Measurements from ENCODE around the gene PLCB4.

The PLCB4 gene

DNA sequence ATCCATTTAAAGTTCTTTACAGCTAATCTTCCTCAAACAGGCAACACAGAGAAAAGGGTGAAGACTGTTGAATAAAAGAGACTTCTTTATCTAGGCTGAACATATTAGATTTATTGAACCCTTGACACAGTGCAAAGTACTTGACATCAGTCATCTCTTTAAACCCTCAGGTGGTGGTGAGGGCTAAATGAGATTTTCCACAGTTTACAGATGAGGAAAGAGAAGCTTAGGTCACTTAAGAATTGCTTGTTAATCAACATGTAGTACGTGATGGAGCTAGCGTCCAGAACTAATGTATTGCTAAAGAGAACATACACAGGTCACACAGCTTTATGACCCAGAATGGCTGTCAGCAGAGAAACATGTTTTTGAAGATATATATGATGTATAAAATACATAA is 252.1 kb downstream of the PLCB4 start:
- no peak for DNase-seq (ENCODE audit: low read depth in 2 of 2)

DNA sequence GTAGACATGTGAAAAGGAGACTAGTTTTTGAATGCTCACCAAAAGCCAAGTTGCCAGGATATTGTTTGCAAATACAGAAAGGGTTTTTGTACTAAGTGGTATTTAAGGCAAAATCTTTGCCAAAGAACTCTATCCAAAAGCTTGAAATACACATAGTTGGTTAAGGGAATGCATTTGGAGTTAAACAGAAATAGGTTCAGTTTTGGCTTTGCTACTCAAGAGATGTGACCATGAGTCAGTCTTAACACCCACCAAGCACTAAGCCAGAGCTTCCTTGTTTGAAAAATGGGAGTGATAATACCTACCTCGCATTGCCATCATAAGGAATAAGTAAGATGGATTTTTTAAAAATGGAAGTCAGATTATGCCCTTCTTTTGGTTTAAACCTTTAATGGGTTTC is 253.8 kb downstream of the PLCB4 start:
- no peak for DNase-seq (ENCODE audit: low read depth in 2 of 2)

DNA sequence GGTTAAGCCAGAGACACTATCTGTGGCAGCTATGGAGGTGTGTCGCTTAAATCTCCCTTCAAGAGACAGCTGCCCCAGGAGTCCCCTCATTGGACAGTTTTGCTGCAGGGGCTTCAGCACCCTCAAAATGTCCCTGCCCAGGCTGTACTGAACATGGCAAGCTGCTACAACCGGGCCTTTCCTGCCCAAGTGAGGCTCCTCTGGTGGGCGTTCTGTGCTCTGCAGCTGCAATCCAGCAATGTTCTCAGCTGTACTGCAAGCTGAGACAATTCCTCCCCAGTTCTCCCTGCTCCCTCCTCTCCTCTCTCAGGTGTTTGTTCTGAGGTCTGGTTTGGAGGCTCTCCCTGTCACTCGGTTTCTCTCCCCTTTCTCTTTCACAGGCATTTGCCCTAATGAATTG is 254.7 kb downstream of the PLCB4 start:
- DNase-seq (ENCODE audit: low read depth in 2 of 2), result no peak

DNA sequence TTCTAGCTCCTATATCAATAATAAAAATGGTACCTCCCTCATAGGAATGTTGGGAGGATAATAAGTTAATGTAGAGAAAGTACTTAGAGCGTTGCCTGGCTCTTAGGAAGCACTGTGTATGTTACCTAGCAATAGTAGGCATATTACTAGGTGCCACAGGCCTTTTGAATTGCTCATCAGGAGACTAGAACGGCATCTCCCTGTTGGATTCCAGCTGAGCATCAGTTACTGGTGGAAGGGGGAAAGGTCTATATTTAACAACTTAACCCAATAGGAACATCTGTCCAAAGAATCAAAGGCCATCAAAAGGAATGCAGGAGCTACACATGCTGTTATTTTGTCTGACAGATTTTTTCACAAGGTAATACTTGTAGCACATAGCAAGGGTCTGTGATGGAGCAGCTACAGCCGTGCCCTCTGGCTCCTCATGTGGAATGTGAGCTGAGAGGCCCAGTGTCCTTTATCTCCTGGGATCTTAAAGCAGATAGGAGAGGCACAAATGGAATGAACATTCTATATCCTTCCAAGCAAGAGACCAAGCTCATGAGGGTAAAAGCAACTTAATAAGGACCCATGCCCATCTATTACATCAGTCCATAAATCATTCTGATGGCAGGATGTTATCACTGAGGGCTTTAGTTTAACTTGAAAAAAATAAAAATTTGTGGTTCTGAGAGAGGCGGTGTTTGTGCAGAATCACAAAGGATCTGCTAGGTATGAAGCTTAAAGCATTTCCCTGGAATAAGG is 260.6 kb downstream of the PLCB4 start:
- no peak for DNase-seq (ENCODE audit: low read depth in 2 of 2)

DNA sequence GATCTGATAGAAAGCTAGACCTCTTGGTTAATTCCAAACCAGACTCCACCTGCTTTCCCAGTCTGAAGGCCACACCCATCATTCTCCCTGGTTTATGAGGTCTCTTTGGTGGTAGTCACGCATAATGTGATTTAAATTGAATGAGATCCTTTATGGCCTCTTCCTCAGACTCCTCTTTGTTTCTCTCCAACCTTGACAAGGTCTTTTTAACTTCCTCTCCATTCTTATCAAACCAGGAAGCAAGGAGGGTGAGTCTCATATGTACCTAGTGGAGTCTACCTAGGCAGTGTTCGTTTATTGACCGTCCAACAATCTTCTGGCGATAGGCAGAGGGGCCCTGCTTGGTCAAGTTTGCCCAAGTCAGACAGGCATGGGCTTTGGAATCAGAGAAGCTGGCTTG is 261.3 kb downstream of the PLCB4 start:
- no peak for DNase-seq (ENCODE audit: low read depth in 2 of 2)

DNA sequence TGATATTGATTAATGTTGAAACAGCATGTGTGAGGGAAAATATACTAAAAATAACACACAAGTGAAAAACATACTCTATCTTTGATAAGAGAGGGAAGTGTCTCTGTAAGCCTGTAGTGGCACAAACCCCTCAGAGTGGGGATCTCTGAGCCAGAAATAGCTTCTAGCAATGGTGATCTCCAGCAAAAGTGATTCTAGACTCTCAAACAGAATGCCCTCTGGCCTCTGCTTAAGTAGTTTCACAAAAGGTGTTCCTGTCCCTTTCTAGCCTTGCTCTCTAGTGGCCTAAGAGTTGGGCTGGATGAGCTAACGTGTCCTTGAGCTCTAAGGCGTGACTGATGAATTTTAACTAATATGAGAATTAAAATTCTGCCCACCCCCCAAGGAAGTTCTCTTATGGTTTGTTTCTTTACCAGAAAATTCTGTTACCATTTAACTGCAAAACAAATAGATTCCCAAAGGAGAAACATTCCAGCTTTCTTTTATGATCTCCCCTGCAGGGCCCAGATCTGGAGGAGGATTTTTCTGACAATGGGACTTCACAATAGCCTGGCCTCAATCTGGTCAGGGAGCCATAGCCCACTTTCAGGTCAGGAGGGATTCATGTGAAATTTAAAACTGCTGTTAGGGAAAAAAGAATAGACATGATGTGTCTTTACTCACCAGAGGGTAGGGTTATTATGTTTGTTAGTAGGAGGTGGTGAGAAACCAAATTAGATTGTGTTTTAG is 263.0 kb downstream of the PLCB4 start:
- DNase-seq (ENCODE audit: low read depth in 2 of 2), result no peak

DNA sequence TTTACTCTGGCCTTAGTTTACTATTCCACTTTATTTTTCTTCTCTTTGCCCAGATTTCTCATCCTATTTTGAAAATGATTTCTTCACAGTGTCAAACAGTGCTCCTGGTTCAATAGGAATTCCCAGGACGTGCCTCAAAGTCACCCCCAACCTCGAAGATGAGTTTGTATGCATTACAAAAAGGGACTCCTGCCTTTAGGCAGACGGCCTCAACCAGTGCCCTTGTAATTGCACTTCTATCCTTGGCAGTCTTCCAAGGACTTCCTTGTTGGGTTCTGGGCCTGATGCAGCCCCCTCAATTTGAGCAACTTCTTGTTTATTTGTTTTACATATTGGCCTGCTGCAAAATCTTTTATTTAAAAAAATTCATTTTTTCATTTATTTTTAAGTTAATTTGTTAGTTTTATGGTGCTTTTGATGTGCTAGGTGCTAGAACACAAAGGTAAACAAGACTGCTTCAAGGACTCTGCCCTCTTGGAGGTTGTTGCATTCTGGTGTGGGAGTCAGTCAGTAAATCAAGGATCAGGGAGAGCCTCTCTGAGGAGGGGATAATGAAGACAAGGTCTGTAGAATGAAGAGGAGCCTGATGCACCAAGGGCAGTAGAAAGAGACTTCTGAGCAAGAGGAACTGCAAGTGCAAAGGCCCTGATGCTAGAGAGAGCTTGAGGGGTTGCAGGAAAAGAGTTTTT is 264.0 kb downstream of the PLCB4 start:
- no peak for DNase-seq (ENCODE audit: low read depth in 2 of 2)

DNA sequence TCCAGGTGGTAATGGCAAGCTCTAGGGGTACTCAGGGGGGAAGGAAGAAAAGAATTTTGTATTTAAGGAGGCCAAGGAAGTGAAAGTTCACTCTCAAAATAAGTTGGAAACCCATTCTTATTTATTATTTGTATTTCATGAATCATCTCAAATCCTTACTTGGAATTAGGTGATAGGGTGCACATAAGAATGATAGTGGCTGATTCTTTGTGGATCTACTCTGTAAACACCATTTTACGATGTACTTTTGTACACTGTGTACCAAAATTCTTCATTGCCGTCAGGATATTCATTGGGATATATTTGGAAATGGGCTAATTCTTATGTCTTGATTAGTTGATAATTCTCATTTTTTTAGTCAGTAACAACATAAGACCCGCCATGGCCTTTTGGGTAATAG is 266.0 kb downstream of the PLCB4 start:
- no peak for DNase-seq (ENCODE audit: low read depth in 2 of 2)

DNA sequence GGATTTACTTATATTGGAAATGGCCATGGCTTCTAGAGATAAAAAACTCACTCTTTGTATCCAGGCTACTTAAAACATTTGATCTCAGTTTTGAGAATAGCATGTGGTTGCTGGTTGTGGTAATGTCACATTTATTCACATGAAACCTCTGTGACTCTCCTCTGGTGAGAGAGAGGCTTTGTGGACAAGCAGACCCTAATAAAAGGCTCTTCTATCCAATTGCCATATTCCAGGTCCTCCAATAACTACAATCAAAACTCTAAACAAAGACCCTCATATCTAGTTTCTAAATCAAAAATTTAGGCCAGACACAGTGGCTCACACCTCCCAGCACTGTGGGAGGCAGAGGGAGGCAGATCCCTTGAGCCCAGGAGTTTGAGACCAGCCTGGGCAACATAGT is 269.2 kb downstream of the PLCB4 start:
- no peak for DNase-seq (ENCODE audit: low read depth in 2 of 2)

DNA sequence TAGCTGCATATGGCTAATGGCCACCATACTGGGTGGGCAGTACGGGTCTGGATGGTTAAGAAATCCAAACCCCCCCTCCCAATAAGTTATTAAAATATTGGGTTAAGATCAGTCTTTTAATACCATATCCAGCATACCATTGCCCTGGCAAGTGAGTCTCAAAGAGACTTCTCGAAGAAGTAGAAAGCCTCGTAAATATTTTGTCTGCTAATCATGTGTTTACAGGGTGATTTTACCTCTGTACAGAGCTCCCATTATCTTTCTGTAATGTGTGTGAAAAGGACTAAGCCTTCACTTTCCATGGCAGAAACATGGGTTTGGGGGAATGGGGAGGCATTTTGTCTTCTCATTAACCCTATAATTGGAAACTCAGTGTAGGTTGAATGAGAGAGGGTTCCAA is 270.8 kb downstream of the PLCB4 start:
- DNase-seq (ENCODE audit: low read depth in 2 of 2), result no peak

DNA sequence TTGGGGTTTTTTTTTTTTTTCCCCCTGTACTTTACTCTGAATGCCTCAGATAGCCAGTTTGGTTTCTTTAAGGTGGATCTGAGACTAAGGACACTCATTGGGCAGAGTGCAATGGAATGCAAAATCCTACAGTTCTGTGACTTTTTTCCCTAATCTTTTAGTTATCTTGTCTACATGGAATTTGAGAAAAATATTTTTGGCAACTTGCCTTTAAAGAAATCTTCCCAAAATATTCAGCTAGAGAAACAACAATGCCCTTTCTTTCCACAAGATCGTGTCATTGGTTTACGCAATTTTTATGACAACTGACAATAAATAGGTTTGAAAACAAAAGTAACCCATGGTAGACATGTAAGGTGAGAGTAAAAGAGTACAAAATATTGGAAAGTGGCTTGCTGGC is 273.8 kb downstream of the PLCB4 start:
- no peak for DNase-seq (ENCODE audit: low read depth in 2 of 2)

DNA sequence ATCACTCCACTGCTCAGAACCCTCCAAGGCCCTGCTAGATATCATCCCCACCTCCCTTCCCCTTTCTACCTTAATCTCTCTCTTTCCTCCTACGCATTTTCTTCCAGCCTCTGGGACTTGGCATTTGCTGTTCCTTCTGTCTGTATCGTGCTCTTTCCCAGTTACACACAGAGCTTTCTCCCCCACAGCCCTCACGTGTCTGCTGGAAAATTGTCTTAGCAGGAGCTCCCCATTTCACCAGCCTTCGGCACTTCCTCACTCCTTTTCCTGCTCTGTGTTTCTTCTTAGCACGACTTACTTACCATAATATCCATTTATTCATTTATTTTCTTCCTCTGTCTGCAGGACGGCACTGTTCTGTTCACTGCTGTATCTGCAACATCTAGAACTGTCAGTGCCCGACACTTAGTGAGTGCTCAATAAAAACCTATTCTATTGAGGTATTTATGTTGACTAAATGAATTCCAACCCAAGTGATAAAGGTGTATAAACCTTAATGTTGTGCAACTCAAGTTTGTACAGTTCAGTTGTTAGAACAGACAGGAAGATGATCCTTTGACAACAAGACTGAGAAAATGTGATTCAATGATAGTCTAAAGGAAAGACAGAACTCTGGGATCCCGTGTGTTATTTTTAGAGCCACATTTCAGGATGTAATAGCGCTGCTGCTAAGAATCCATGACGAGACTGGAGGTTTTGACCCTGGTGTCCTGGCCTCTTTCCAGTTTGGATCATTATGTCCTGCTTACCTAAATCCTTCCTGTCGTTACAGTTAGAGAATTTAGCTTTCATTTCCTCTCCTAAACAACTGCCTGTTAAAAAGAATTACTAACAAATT is 275.4 kb downstream of the PLCB4 start:
- no peak for DNase-seq (ENCODE audit: low read depth in 2 of 2)

DNA sequence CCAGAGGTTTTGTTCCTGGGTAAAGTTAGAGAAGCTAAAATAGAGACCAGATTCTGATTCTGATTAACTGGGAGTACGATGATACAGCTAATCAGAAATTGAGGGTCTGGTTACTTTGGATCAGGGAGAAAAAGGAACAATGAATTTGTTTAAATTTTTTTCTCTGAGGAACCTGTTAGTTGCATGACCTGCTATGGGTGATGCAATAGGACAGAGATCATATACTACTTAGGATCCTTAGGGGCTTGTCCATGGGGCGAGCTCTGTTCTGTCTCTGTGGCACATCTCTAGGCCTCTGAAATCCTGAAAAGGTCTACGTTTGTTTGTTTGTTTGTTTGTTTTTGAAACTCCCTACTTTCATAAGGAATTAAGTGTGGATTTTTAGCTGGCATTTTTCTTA is 279.4 kb downstream of the PLCB4 start:
- DNase-seq (ENCODE audit: low read depth in 2 of 2), result no peak

DNA sequence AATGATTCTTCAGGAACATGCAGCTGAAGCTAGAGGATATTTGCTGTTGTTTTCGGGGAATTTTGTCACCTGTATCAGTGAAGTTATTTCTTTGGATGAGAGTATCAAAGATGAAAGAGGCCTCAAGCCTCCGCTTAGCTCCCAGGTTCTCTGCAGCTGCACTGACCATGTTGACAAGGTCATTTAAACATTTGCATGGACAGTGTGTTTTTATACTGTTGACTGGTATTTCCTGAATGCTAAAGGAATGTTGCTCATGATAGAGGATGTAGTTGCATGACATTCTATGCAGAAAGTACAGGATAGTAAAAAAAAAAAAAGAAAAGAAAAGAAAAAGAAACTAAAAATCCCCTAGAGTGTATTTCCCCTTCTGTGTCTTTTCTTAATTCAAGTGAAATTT is 279.9 kb downstream of the PLCB4 start:
- no peak for DNase-seq (ENCODE audit: low read depth in 2 of 2)

DNA sequence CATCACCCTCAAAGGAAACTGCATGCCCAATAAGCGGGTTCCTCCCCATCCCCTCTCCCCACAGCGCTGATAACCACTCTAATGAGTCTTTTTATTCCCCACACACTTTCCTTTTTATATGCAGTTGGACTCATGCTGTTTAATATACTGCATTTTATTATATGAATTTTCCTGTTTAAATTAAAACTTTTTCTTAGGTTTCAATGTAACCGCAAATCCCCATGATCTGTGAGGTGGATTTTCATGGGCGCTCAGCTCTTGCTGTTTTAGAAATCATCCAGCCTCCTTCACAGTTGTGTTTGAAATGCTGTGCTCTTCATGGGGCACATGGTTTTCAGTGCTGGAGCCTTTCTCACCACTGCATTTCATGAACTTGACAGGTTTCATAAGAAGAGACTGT is 280.4 kb downstream of the PLCB4 start:
- no peak for DNase-seq (ENCODE audit: low read depth in 2 of 2)

DNA sequence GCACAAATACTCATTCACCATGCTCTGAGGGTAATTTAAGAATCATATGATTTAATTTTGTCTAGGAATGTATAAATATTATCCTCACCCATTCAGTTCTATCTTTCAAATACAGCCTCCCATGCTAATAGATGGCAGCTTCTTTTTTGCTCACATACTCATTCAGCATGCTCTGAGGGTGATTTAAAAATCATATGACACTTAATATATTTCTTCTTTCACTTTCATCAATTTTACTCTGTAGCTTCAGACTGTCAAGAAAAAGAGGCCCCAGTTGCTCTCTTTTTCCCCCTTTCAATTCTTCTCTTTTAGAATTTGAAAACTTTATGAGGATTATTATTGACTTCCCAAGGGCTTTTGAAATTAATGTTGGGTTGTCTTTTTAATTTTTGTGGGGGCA is 283.9 kb downstream of the PLCB4 start:
- DNase-seq (ENCODE audit: low read depth in 2 of 2), result no peak

DNA sequence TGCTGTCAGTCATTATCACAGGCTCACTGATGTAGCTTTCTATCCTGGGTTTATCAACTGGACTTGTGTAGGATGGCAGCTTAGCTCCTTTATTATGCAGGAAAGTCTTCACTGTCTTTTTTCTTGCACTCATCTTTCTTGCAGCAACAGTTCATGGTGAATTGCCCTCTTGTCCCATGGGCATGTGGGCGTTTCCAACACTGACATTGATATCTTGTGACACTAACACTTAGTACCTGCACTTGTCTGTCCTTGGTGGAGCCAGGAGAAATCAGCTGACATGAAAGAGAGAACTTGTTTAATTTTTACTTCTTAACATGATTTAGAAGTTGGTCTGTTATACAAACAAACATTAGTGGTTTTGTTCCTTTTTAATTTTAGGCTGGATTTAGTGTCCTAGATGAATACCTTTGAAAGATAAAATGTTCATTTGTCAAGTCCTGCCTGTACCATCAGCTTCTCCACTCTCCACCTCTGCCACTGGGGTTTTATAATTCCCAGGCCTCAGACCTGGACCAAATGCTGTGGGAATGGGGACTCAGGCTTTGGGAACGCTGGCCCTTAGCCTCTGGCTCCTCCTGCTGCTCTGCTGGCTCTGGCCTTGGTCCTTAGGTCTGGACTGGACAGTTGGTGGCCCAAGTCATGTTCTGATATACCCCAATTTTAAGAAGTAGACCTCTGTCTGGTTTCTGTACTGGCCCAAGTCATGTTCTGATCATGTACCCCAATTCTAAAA is 284.5 kb downstream of the PLCB4 start:
- no peak for DNase-seq (ENCODE audit: low read depth in 2 of 2)

DNA sequence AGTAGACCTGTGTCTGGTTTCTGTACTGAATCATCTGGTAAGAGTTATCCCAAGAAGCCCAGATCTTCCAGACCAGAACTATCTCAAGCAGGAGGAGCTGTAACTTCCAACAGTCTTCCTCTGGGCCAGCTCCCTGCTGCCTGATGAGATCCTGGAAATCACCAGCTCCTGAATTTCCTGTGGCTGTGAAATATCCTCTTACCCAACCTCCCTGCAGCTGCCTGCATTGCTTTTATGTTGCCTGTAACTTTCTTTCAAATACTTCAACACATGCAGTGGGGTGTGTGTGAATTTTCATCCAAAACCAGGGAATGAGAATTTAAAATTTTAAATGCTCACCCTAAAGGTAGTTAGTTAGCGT is 285.0 kb downstream of the PLCB4 start:
- DNase-seq (ENCODE audit: low read depth in 2 of 2), result no peak

DNA sequence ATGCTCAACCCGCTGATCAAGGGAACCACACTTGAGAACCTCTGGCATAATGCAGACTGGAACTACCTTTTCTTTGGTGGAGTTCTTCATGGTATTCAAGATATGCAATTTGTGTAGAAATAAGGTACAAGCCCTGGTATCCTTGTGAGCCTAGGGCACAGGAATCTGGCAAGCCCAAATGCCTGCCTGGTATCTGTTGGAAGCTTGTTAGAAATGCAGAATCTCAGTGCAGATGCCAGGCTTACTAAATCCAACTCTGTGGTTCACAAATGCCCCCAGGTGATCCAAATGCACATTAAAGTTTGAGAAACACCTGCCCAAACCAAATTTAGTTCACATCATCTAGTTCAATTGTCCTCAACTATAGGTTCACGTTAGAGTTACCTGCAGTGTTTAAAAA is 285.7 kb downstream of the PLCB4 start:
- no peak for DNase-seq (ENCODE audit: low read depth in 2 of 2)

DNA sequence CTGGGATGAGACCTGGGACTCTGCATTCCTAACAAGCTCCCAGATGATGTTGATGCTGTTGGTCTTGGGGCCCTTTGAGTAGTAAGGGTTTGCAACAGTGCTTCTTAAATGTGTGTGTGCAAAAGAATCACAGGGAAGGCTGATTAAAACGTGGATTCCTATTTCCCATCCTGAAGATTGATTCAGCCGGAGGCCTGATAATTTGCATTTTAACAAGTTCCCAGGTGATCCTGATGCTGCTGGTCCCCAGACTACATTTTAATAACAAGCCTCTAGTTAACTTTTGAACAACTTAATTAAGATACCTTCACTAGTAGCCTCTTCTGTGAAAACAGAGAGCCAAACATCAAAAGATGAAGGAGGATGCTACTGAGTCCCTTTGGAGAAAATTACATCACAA is 289.1 kb downstream of the PLCB4 start:
- no peak for DNase-seq (ENCODE audit: low read depth in 2 of 2)

DNA sequence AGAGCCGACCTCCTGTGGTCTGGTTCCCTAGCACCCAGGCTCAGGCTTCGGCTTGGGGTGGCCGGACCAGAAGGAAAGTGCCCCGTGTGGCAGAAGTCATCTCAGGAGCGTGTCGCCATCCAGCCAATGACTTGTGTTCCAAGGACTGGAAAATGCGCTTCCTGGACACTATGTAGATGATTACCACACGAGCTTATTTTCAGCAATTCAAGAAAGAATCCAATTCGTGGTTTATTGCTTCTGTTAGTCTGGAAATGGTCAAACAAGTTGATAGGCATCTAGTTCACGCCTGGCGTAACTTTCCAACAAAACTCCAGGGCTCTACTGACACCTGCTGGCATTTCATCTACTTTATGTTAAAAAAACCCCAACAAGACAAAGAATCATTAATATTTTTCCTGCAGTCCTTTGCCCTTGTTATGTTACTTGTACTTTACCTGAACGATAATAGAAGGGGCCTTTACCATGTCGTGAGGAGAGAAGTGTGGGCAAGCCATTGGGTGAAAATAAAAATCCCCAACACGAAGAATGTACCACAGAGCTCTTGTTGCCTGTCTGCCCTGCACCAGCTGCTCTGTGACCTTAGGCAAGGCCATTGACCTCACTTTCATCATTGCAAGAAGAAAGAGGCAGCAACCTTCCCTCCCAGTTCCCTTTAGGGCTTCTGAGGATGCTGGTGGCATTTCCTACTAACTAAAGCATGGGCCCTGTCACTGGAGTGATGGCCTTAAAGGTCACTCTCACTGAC is 290.8 kb downstream of the PLCB4 start:
- no peak for DNase-seq (ENCODE audit: low read depth in 2 of 2)
